ENCODE measurements around the gene TSC22D2.

DNA sequence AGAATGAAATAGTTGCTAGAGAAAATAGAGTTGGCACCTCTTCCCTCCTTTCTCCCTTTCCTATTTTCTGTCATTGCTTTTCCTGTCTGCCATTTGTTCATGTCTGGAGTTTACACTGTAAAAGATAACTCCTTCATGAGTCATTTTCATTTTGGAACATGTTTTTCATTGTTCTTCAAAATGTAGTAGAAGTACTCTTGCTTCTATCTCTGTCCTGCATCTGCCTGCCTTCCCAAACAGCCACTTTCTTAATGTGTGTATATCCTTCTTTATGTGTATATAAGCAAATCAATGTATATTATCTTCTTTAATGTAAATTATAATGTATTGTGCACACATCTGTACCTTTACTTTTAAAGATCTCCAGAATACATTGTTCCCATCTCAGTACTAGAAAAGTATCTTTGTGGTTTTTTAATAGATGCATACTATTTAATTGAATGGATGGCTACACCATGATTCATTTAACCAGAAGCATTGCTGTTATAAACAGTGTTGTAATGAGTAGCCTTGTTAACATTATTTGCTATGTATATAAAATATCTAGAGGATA, 41.1 kb downstream of the TSC22D2 start:
- TF ChIP-seq POLR2AphosphoS5 (IDR thresholded peaks at IDR 0.05; ENCODE audit: borderline replicate concordance, low read depth, low read length) (no peak), EZH2 (IDR thresholded peaks at IDR 0.05) (no peak), FOXP2 (optimal IDR thresholded peaks at IDR 0.05; ENCODE audit: control extremely low read depth, extremely low read length, insufficient read depth) (no peak)
